ENCODE measurements around the gene HOMER3. TPM values are rescaled to one million over a fixed set of nuclear protein-coding genes. Genes with fewer than 3 reads are reported as not detected.
A peak's percentile ranks its signal among the peaks of the same experiment; 100 is the strongest.

HOMER3 gene
- total and polyA plus RNA-seq, 4 donors = 22.0 to 40.2 (median 24.2) TPM

GRCh38 chr19:18915639-18916038 is 25.4 kb downstream of the HOMER3 start:
- H3K4me1 ChIP-seq (ENCODE audit: control insufficient read depth in 5 of 5, insufficient read depth in 5 of 5, low read length in 5 of 5) = peaks cover 0 to 19% (median 6%) of the 10 kb centered on the region in 5 donors
- WGBS, 2 donors = 57 to 67% methylated on average over 5 of the region's 5 CpGs
- H3K9me3 ChIP-seq (ENCODE audit: control insufficient read depth in 4 of 4, insufficient read depth in 3 of 4, low read length in 3 of 4) = no peaks in the 10 kb centered on the region
- H3K27ac ChIP-seq (ENCODE audit: low read depth in 1 of 2, low read length in 1 of 2) = no peak overlapping the region
- peak; percentile 33 to 45 (median 39) for DNase-seq
- peak; percentile 0 for TF ChIP-seq CTCF (IDR thresholded peaks at IDR 0.05; ENCODE audit: control extremely low read depth, extremely low read depth)
- H3K36me3 ChIP-seq (ENCODE audit: control insufficient read depth in 4 of 4, insufficient read depth in 4 of 4, low read length in 4 of 4) = peaks cover 0 to 26% (median 15%) of the 10 kb centered on the region in 4 donors
- H3K9ac ChIP-seq (ENCODE audit: insufficient read depth in 1 of 2, low read length in 2 of 2) = no peak overlapping the region
- no peak for ATAC-seq (ENCODE audit: insufficient read depth, low FRiP score)
- H3K27me3 ChIP-seq (ENCODE audit: control insufficient read depth in 3 of 3, insufficient read depth in 3 of 3, low read length in 2 of 3) = no peaks in the 10 kb centered on the region
- no peak overlapping the region for H3K4me3 ChIP-seq

- ATAC-seq (ENCODE audit: insufficient read depth, low FRiP score) = no peak
- Histone ChIP-seq H3K27ac (ENCODE audit: low read depth in 1 of 2, low read length in 1 of 2) (no peak overlapping the region), H3K9ac (ENCODE audit: insufficient read depth in 1 of 2, low read length in 2 of 2) (no peak overlapping the region), H3K4me1 (ENCODE audit: control insufficient read depth in 5 of 5, insufficient read depth in 5 of 5, low read length in 5 of 5) (peaks cover 0 to 10% (median 0%) of the 10 kb centered on the region in 5 donors), H3K9me3 (ENCODE audit: control insufficient read depth in 4 of 4, insufficient read depth in 3 of 4, low read length in 3 of 4) (no peaks in the 10 kb centered on the region), H3K27me3 (ENCODE audit: control insufficient read depth in 3 of 3, insufficient read depth in 3 of 3, low read length in 2 of 3) (no peaks in the 10 kb centered on the region), H3K4me3 (no peak overlapping the region), H3K36me3 (ENCODE audit: control insufficient read depth in 4 of 4, insufficient read depth in 4 of 4, low read length in 4 of 4) (peaks cover 0 to 37% (median 16%) of the 10 kb centered on the region in 4 donors)
- WGBS, 2 donors = 91 to 95% methylated on average over 5 of the region's 5 CpGs
- no peak for DNase-seq
- no peak for TF ChIP-seq CTCF (IDR thresholded peaks at IDR 0.05; ENCODE audit: control extremely low read depth, extremely low read depth)
These were observed 27.6 kb downstream of the HOMER3 start for GRCh38 chr19:18913466-18913865.

- no peak for TF ChIP-seq CTCF (IDR thresholded peaks at IDR 0.05; ENCODE audit: control extremely low read depth, extremely low read depth)
- no peaks in the 10 kb centered on the region for H3K9me3 ChIP-seq (ENCODE audit: control insufficient read depth in 4 of 4, insufficient read depth in 3 of 4, low read length in 3 of 4)
- no peak for DNase-seq
- H3K27ac ChIP-seq (ENCODE audit: low read depth in 1 of 2, low read length in 1 of 2) = no peak overlapping the region
- no peak overlapping the region for H3K9ac ChIP-seq (ENCODE audit: insufficient read depth in 1 of 2, low read length in 2 of 2)
- WGBS, 2 donors = 97% methylated on average over 14 of the region's 14 CpGs
- no peak overlapping the region for H3K4me3 ChIP-seq
- no peaks in the 10 kb centered on the region for H3K27me3 ChIP-seq (ENCODE audit: control insufficient read depth in 3 of 3, insufficient read depth in 3 of 3, low read length in 2 of 3)
- H3K4me1 ChIP-seq (ENCODE audit: control insufficient read depth in 5 of 5, insufficient read depth in 5 of 5, low read length in 5 of 5) = peaks cover 0 to 4% (median 0%) of the 10 kb centered on the region in 5 donors
- peaks cover 0 to 38% (median 17%) of the 10 kb centered on the region in 4 donors for H3K36me3 ChIP-seq (ENCODE audit: control insufficient read depth in 4 of 4, insufficient read depth in 4 of 4, low read length in 4 of 4)
- no peak for ATAC-seq (ENCODE audit: insufficient read depth, low FRiP score)
These were observed 28.1 kb downstream of the HOMER3 start for GRCh38 chr19:18912933-18913332.

All from lung (tissue), 12 donors.